HG02763 (cell line): ENCODE data around the gene PPP1R16B.

Experiments used
- ATAC-seq: cut with Tn5 transposase; IDR thresholded peaks from one replicate; pipeline ENCODE4 v1.9.1; 2021; ENCODE audit warnings: mild to moderate bottlenecking, moderate library complexity; ENCODE audit not compliant: unreplicated experiment

PPP1R16B gene

GRCh38 chr20:38825901-38826625 is 20.6 kb downstream of the PPP1R16B start:
- no peak for ATAC-seq

GRCh38 chr20:38827770-38828281 is 22.3 kb downstream of the PPP1R16B start:
- ATAC-seq, result no peak

GRCh38 chr20:38828514-38829295 is 23.2 kb downstream of the PPP1R16B start:
- ATAC-seq, result no peak

GRCh38 chr20:38829296-38829875 is 23.9 kb downstream of the PPP1R16B start:
- no peak for ATAC-seq

- no peak for ATAC-seq
Measured at GRCh38 chr20:38830356-38830755, 24.9 kb downstream of the PPP1R16B start.

- no peak for ATAC-seq
Measured at GRCh38 chr20:38831049-38831691, 25.7 kb downstream of the PPP1R16B start.

GRCh38 chr20:38831995-38832620 is 26.6 kb downstream of the PPP1R16B start:
- no peak for ATAC-seq

GRCh38 chr20:38833154-38833856 is 27.8 kb downstream of the PPP1R16B start:
- no peak for ATAC-seq

GRCh38 chr20:38833857-38834164 is 28.3 kb downstream of the PPP1R16B start:
- ATAC-seq, result no peak

GRCh38 chr20:38834868-38835267 is 29.4 kb downstream of the PPP1R16B start:
- ATAC-seq, result no peak

- no peak for ATAC-seq
Measured at GRCh38 chr20:38835792-38836191, 30.3 kb downstream of the PPP1R16B start.

GRCh38 chr20:38836991-38837390 is 31.5 kb downstream of the PPP1R16B start:
- no peak for ATAC-seq

GRCh38 chr20:38838326-38838725 is 32.8 kb downstream of the PPP1R16B start:
- no peak for ATAC-seq

GRCh38 chr20:38839563-38839962 is 34.1 kb downstream of the PPP1R16B start:
- ATAC-seq, result no peak

- no peak for ATAC-seq
Measured at GRCh38 chr20:38840053-38840893, 34.8 kb downstream of the PPP1R16B start.

GRCh38 chr20:38840894-38841470 is 35.5 kb downstream of the PPP1R16B start:
- ATAC-seq, result no peak

GRCh38 chr20:38841570-38841969 is 36.1 kb downstream of the PPP1R16B start:
- no peak for ATAC-seq

- peak; percentile 34 for ATAC-seq
Measured at GRCh38 chr20:38842026-38842425, 36.5 kb downstream of the PPP1R16B start.

- peak; percentile 91 for ATAC-seq
Measured at GRCh38 chr20:38842558-38842981, 37.1 kb downstream of the PPP1R16B start.
